Right atrium auricular region (tissue), 2 donors: ENCODE data around the gene KCNT2. TPM values are rescaled to one million over a fixed set of nuclear protein-coding genes. Genes with fewer than 3 reads are reported as not detected.

Experiments used
- DNase-seq: peaks from one replicate; pipeline ENCODE4 v3.0.0-alpha.2; 2019; ENCODE audit warnings: low spot score
- H3K27ac ChIP-seq, 2 donors: fragments of 200-600 bp; sonication (generic); 1 replicate in 1 of 2; 2 replicates in 1 of 2; pipeline ENCODE4 v1.5.1; 2016 to 2019
- H3K27me3 ChIP-seq, 2 donors: fragments of 200-600 bp; sonication (generic); one replicate each; pipeline versions ENCODE4 v1.5.1 to v1.6.0; 2017 to 2019
- H3K36me3 ChIP-seq: fragments of 200-600 bp; sonication (generic); one replicate; pipeline ENCODE4 v1.5.1; 2016
- H3K4me1 ChIP-seq, 2 donors: fragments of 200-600 bp; sonication (generic); one replicate each; pipeline versions ENCODE4 v1.5.1 to v1.6.0; 2017 to 2019
- H3K4me3 ChIP-seq, 2 donors: fragments of 200-600 bp; sonication (generic); 1 replicate in 1 of 2; 2 replicates in 1 of 2; pipeline ENCODE4 v1.5.1; 2017 to 2019; ENCODE audit warnings: mild to moderate bottlenecking in 1 of 2, moderate library complexity in 1 of 2
- H3K9me3 ChIP-seq, 2 donors: fragments of 200-600 bp; sonication (generic); one replicate each; pipeline ENCODE4 v1.5.1; 2019
- total RNA-seq, 2 donors: library from RNA; depleted of rRNA; stranded (reverse); fragments of >200 nt; gene quantifications; one replicate each; pipeline ENCODE4 v1.1.0, GENCODE V29; 2016
- TF ChIP-seq, protein P1 (sequence below), 2 donors: fragments of 200-600 bp; sonication (generic); IDR thresholded peaks; one replicate each; pipeline ENCODE4 v1.5.1; 2019; ENCODE audit warnings: antibody characterized with exemption in 2 of 2

The KCNT2 gene
- total RNA-seq, 2 donors from 2014 or later = 3.9 to 14.1 TPM

DNA sequence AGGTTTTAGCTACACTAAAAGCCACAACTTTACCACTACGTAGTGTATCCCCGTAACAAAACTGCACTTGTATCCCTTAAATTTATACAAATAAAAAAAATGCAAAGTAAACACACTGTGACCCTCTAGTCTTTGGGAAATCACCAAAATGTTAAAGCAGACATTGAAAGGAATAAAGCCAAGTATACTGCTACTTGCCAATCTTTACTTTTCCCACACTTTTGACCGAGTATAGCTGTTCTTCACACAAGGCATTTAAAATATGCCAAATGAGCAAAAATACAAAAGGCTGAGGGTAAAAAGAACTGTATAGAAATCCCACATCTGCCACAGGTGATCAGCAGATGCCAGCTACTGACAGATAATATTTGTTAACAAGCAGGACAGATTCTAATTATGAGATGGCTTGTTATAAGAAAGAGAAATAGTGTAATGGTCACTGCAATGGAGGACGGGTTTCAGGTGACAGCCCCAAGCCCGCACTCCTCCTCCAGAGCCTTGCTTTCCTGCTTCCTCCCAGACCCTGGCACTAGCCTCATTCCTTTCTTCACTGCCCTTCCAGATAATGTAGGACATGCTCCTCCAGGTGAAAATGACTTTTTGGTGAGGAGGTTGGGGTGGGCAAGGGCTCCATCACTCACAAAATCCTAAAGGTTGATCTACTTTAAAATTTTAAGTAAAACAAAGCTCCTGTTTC is 18.1 kb downstream of the KCNT2 start:
- H3K4me3 ChIP-seq = no peak overlapping the region
- no peak overlapping the region for H3K27ac ChIP-seq
- H3K9me3 ChIP-seq = no peaks in the 10 kb centered on the region
- H3K27me3 ChIP-seq = no peaks in the 10 kb centered on the region
- no peaks in the 10 kb centered on the region for H3K4me1 ChIP-seq
- no peak for DNase-seq
- TF ChIP-seq, protein P1, sequence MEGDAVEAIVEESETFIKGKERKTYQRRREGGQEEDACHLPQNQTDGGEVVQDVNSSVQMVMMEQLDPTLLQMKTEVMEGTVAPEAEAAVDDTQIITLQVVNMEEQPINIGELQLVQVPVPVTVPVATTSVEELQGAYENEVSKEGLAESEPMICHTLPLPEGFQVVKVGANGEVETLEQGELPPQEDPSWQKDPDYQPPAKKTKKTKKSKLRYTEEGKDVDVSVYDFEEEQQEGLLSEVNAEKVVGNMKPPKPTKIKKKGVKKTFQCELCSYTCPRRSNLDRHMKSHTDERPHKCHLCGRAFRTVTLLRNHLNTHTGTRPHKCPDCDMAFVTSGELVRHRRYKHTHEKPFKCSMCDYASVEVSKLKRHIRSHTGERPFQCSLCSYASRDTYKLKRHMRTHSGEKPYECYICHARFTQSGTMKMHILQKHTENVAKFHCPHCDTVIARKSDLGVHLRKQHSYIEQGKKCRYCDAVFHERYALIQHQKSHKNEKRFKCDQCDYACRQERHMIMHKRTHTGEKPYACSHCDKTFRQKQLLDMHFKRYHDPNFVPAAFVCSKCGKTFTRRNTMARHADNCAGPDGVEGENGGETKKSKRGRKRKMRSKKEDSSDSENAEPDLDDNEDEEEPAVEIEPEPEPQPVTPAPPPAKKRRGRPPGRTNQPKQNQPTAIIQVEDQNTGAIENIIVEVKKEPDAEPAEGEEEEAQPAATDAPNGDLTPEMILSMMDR (IDR thresholded peaks at IDR 0.05) = no peak
- no peaks in the 10 kb centered on the region for H3K36me3 ChIP-seq

DNA sequence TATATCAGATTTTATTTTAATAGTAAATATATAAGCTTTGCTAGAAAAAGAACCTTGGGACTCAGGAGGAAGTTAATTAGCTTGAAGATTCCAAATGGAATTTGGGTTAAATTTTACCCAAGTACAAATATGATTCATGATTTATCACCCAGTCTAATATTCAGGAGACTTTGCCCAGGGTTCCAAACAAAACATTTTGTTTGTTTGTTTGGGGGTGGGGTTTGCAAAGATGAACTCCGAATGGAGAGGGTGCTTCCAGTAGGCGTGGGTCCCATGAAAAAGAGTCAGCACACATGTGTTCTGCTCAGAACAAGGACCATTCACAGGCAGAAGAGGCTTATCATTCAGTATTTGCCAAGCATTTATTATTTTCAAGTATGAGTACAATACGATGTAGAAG is 23.5 kb downstream of the KCNT2 start:
- TF ChIP-seq, protein P1 (IDR thresholded peaks at IDR 0.05) = no peak
- H3K27me3 ChIP-seq = no peaks in the 10 kb centered on the region
- H3K4me3 ChIP-seq = no peak overlapping the region

DNA sequence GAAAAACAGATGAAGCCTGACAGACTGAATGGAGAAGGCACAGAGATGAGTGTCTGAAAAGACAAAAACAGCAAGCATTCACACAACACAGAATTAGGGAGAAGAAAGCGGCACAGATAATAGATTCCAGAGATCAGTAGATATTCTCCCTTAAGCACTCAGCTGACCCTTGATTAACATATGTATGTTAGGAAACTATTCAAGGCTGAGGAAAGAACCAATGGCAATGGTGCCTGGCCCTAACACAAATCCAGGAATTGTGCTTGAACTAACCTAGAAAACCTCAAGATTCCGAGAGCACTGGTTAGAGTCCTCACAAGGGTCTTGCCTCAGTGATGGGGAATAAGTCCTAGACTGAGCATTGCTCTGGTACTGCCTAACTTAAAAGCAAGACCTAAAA is 30.9 kb downstream of the KCNT2 start:
- H3K36me3 ChIP-seq = no peaks in the 10 kb centered on the region
- no peaks in the 10 kb centered on the region for H3K4me1 ChIP-seq

More for the DNA sequence above, 23.5 kb downstream of the KCNT2 start:
- H3K4me1 ChIP-seq = no peaks in the 10 kb centered on the region
- no peaks in the 10 kb centered on the region for H3K36me3 ChIP-seq
- H3K27ac ChIP-seq = no peak overlapping the region
- no peaks in the 10 kb centered on the region for H3K9me3 ChIP-seq
- DNase-seq = no peak

DNA sequence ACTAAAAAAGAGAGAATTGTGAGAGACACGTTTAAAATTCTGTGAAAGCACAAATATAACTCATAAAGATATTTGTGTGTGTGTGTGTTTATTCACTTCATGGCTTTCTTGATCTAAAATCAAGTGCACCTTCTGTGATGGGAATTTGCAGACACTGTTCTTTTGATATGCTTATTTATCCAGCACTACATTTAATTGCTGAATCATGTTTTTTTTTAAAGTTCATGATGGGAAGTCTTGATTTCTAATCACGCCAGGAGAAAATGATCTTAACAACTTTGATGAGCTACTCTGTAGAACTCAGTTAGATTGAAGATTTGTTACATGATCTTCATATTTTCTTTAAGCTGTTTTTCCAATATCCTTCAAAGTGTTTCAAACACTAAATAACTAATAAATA is 35.0 kb downstream of the KCNT2 start:
- no peak overlapping the region for H3K4me3 ChIP-seq
- no peaks in the 10 kb centered on the region for H3K9me3 ChIP-seq
- no peaks in the 10 kb centered on the region for H3K27me3 ChIP-seq
- no peaks in the 10 kb centered on the region for H3K36me3 ChIP-seq
- no peak overlapping the region for H3K27ac ChIP-seq
- DNase-seq = no peak
- H3K4me1 ChIP-seq = no peaks in the 10 kb centered on the region
- TF ChIP-seq, protein P1 (IDR thresholded peaks at IDR 0.05) = no peak

More for the DNA sequence above, 30.9 kb downstream of the KCNT2 start:
- no peak overlapping the region for H3K4me3 ChIP-seq
- TF ChIP-seq, protein P1 (IDR thresholded peaks at IDR 0.05) = no peak
- no peak overlapping the region for H3K27ac ChIP-seq
- no peak for DNase-seq
- no peaks in the 10 kb centered on the region for H3K9me3 ChIP-seq
- H3K27me3 ChIP-seq = no peaks in the 10 kb centered on the region

DNA sequence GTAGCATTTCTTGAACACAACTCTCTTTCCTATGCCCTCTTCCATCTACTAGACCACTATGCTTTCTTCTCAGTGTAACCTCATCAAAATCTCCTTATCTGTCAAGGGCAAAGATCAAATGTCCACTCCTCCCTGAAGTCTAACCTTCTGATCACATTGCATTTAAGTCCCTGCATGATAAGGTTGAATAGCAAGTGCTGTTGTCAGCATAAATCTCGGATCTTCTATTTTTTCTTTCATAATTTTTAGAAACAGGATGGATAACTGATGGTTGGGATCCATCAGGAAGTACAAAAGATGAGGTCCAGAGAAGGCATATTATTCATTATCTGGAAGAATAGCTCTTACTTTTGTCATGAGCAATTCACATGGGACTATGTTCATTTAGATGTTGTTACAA is 41.0 kb downstream of the KCNT2 start:
- Histone ChIP-seq H3K27me3 (no peaks in the 10 kb centered on the region), H3K4me3 (no peak overlapping the region), H3K4me1 (no peaks in the 10 kb centered on the region), H3K36me3 (no peaks in the 10 kb centered on the region), H3K9me3 (peaks cover 0 to 25% of the 10 kb centered on the region in 2 donors), H3K27ac (no peak overlapping the region)
- TF ChIP-seq, protein P1 (IDR thresholded peaks at IDR 0.05) = no peak
- no peak for DNase-seq

DNA sequence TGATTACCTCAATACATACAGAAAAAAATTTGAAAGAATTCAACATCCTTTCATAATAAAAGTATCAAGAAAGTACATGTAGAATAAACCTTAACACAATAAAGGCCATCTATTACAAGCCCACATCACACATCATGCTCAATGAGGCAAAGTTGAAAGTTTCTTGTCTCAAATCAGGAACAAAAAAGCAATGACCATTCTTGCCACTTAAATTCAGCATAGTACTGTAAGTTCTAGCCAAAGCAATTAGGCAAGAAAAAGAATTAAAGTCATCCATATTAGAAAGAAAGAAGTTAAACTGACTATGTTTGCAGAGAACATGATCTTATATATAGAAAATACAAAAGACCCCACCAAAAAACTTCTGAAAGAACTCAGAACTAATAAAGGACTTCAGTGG is 44.5 kb downstream of the KCNT2 start:
- no peaks in the 10 kb centered on the region for H3K27me3 ChIP-seq
- H3K36me3 ChIP-seq = no peaks in the 10 kb centered on the region
- H3K4me3 ChIP-seq = no peak overlapping the region
- H3K4me1 ChIP-seq = no peaks in the 10 kb centered on the region
- peaks cover 0 to 25% of the 10 kb centered on the region in 2 donors for H3K9me3 ChIP-seq
- no peak overlapping the region for H3K27ac ChIP-seq
- TF ChIP-seq, protein P1 (IDR thresholded peaks at IDR 0.05) = no peak
- DNase-seq = no peak
